CD4-positive, alpha-beta T cell treated with Interleukin-6 at 100 ng/mL for 8 hours (primary cell): Measurements from ENCODE around the gene QKI.
"Not testable (repeated sequence)": the region's sequence is repeated elsewhere in the genome, so short reads cannot be mapped to it uniquely, and the experiment has no call there.

Experiments used
- DNase-seq: peaks from one replicate; pipeline ENCODE4 v3.0.0-alpha.2; 2020; ENCODE audit warnings: mixed read lengths, low spot score

Gene QKI

DNA sequence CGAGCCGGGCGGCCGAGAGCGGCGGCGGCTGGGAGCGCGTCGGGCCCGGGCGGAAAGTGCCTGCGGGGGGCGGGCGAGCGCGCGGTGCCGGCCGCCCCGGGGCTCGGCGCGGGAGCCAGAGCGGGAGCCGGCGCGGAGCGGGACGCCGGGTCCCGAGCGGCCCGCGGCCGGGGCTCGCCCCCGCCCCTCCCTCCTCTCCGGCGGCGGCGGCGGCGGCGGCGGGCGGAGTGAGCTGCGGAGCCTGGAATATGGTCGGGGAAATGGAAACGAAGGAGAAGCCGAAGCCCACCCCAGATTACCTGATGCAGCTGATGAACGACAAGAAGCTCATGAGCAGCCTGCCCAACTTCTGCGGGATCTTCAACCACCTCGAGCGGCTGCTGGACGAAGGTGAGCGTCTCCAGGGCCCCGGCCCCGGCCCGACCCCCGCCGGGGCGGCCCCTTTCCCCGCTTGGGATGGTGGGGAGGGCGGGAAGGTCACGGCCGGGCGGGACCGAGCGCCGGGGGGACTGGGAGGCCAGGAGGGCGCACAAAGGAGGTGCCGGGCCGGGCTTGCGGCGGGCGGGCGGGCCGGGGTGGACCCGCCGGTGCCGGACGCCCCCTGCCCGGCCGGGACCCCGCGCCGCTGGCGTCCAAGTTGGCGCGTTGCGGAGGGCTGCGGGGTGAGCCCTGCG lies 565 bp downstream of the QKI start:
- DNase-seq, result no peak

DNA sequence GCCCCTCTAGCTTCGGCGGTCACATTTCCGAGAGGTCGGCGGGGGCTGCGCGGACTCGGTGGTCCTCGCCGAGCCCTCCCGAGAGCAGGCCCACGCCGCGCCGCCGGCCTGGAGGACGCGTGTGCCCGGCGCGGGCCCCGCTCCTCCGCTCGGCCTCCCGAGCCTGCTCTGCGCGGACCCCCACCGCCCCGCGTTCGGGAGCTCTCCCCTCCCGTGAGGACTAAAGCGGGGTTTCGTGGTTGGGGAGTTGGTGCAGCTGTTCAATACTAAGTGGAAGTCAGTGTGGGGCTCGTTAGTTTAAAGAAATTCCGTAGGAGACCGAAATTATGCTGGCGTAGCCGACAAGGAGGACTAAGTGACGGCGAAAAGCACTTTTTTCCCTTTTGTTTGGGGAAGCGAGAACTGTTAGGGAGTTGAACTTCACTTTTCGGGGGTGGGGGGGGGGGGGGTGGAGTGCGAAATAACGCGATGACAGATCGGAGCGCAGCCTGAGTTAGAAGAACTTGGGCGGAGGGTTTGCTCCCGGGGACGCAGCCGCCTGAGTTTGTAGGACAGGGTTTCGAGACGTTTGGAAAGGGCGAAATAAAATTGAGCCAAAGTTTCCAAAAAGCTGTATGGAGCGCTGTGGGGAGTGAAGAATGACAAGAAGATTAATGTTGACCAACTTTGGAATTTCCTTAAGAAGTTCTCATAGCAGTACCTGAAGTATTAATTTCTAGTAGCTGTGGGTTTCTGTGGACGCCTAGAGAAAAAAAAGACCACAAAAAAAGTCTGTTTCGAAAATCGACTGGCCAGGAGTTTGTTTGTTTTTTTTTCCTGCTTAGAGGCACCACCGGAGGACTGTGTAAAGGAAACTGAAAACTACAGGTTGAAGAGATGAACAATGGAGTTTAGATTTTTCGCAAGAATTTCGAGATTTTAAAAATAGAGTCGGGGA lies 1.4 kb downstream of the QKI start:
- DNase-seq, result peak; percentile 27

DNA sequence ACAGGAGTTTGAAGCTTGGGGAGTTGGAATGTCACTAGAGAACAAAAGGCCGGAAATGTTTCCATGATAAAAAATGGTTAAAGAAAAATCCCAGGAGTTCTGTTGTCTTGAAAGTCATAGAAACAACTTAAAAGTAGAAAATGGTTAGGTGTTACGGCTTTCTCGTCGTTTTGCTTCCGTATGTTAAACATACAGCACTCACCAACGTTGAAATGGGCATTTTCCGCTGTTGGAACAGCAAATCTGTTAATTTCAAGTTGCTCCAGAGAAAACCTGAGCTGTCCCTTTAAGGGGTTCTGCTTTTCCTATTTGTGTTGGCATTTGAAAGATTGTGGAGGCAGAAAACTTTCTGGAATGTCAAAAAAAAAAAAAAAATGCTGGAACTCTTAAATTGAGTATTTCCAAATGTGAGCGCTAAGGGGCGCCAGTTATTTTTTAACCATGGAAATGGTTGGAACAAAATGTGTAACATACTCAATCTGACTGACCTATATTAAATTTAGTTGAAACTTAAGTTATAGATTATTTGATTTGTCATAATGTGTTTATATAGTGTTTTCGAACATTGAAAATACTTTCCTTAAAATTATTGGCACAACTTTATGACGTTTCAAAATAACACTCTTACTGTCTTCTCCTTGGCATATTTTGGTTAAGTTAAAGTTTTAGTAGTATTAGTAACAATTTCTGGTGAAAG lies 2.2 kb downstream of the QKI start:
- DNase-seq, result peak; percentile 18

- no peak for DNase-seq
These were observed 3.1 kb downstream of the QKI start for GRCh38 chr6:163417595-163417994.

DNA sequence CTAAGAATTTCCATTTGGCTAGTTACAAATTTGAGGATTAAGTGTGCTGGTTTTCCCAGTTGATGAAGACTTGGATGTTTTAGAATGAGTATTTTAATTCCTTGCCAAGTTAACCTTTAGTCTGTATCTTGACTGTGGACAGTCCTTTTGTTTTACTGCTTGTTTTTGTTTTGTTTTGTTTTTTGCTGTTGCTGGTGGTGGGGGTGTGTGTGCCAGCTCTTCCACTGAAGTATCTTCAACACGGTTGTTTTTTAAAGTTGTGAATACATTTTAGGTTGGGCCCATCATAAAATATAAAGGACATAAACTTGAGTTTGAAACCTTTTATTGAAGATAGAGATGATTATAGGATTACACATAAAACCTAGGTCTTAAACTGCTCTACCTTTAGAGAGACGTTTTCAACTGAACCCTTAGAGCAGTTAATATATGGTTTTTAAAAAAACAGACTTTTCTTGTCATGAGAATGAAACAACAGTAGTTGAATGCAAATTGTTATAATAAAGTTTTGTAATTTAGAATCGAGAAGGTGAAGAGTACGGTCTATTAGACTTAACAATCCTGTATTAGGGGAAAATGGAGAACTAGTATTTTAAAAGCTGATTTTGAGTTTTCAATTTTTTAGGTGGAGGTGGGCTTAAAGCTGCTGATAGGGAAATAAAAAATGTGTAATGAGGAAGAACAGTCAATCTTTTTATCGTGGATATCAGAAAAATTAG lies 4.0 kb downstream of the QKI start:
- no peak for DNase-seq

GRCh38 chr6:163419413-163420288 lies 5.1 kb downstream of the QKI start:
- no peak for DNase-seq

DNA sequence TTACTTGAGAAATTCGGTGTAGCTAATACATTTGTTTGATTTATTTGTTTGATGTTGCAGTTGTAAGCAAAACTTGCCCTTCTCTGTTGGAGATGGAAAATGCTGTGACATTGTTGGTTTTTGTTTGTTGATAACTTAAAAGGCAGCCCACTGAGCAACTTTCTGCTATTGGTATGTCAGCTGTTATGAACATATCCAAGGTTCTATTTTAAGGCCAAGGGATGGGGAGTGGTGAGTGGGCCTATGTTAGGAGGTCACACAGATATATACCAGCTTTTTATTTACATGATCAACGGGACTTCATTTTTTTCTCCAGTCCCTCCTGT lies 5.7 kb downstream of the QKI start:
- DNase-seq, result no peak

DNA sequence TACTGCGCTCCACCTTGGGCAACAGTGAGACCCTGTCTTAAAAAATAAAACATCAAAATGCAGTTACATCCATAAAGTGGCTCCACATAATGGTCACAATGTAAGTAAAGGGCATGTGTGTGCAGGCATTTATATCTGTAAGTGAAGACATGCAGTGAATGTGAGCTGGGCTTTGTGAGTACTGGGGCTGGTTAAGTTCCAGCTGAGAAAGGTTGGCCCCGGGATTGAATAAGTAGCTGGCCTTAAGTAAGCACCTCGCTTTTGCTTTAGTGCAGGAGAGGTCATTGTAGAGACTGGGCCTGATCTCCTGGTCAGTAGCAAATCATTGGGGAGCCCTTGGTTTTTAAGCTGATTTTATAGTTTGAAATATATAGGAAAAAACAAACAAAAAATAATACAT lies 8.0 kb downstream of the QKI start:
- no peak for DNase-seq

DNA sequence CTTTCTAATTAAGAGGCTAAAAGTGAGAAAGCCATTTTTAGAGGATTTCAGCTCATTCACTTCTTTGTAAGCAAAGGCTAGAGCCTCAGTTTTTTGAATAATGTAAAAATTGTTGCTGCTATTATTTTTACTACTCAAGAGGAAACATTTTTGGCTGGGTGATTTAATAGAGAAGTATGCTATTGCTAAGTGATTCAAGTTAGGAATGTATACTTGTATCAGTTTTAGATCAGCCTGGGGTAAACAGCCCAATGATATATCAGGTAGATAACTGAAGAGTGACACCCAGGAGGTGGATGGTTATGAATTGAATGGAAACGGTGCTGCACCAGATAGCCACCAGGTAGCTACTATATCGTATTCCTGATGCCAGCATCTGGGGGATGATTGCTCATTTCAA lies 9.2 kb downstream of the QKI start:
- DNase-seq, result no peak

DNA sequence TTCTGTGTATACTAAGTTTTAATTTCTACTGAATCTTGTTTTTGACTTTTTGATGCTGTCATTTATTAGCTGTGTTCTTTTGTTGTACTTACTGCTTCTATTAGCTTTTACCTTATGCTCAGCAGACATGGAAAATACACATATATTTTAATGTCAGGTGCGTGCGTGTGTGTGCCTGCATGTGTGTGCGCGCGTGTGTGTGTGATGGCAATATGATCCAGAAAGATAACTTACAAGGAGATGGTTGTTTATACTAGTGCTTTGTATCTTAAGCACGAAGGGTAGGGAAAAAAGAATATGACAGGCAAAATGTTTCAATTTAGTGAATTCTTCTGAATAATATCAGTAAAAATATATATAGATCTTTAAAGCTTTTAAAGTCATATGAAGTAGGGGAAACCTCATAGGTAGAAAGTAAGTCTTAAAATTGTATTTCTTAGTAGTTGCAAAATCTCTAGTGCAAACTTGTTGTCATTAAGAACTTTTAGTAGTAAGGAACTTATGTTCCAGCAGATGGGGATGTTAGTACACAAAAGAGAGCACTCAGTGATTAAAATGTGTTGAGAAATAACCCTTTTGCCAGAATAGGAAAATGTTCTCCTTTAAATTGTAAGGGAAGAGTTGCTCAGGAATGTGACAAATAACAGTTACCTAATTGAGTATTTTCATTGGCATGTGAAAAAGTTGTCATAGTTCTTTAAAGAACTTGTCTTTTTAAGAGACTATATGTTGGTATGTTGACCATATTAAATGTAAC lies 13.2 kb downstream of the QKI start:
- no peak for DNase-seq

DNA sequence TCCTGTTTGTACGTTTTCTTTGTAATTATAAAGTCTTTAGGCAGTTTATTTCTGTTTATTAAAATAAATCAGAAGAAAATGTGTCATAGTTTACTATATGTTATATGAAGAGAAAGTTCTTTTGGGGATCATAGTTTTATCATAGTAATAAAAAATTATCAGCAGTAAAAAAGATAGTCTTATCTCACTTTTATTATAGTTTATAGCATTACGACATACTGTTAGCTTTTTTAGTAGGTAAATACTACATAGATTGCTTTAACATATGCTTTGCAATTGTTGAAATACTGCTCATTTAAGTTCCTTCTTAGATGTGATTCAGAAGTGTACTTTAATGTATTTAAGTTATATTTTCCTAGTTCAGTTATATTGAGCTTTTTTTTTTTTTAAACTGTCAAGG lies 13.9 kb downstream of the QKI start:
- DNase-seq, result no peak

DNA sequence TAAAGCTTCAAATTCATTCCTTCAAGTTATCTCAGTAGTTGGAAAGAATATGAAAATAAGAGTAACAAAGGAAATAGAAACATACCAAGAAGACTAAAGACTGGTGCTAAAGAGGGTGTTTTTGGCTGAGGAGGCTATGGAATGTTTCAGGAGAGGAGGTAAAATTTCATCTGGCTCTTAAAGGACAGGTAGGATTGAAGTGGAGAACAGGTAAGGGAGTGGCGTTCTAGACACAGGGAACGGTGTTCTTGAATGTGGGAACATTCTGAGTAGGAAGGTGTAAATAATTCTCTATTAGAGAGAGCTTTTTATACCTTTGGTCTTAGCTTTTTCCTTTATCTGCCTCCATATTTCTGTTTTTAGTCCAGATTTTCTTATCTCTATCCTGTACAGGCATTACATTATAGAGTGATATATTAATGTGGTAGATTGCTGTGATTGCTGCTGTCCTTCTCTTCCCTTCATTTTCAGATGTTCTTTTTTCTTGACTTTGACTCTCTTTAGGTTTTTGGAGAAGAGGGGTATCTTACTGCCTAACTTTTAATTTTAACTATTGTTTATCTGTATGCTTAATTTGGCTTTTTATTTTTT lies 15.4 kb downstream of the QKI start:
- DNase-seq, result no peak

DNA sequence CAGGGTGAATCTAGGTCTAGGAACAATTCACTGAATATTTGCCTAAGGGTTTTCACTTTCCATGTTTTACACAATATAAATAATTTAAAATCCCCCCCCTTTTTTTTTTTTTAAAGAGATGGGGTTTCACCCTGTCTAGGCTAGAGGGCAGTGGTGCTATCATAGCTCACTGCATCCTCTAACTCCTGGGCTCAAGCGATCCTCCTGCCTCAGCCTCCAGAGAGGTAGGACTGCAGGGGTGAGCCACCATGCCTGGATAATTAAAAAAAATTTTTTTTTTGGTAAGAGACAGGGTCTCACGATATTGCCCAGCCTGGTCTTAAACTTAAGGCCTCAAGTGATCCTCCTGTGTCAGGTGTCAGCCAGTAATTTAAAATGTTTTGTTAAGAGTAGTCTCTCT lies 17.8 kb downstream of the QKI start:
- DNase-seq, result no peak

DNA sequence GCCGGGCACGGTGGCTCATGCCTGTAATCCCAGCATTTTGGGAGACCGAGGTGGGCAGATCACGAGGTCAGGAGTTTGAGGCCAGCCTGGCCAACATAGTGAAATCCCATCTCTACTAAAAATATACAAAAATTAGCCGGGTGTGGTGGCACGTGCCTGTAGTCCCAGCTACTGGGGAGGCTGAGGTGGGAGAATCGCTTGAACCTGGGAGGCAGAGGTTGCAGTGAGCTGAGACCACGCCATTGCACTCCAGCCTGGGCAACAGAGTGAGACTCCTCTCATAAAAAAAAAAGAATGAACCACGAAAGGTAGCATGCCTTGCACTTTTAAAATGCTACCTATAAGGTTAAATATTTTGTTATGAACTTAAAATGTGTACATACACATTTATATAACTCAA lies 19.0 kb downstream of the QKI start:
- not testable (repeated sequence) for DNase-seq

DNA sequence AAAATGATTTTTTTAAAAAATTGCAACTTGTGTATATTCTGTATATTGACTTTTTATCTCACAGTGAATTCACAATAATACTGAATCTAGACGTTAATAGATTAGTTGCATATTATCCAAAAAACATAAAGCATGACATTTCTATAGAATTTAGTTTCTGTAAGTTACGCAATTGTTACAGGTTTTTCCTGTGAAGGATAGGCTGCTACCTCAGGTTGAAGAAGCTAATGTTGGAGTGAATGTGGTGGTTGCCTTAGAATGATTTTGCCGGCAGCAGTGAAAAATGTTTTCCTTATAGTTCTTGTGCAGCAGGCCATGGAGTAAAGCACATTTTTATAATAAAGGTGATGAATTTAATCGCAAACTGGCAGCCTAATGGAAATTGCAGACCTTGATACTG lies 20.5 kb downstream of the QKI start:
- no peak for DNase-seq

DNA sequence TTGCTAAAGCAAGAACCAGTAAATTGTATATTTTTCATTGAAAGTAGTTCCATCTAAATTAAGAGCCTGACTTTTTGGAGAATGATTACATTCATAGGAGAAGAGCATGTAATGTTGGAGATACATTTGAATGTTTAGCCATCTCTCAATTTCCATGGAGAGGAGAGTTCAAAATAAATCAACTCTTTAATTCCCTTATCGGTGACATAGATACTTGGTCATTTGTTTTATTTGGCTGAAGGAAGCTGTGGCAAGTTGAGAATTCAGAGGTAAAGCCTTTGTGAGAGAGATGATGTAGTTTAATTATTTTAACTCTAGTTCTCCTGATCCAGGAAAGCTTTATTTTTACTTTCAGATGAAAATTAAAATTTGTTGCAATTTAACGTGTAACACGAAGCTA lies 22.3 kb downstream of the QKI start:
- DNase-seq, result no peak

DNA sequence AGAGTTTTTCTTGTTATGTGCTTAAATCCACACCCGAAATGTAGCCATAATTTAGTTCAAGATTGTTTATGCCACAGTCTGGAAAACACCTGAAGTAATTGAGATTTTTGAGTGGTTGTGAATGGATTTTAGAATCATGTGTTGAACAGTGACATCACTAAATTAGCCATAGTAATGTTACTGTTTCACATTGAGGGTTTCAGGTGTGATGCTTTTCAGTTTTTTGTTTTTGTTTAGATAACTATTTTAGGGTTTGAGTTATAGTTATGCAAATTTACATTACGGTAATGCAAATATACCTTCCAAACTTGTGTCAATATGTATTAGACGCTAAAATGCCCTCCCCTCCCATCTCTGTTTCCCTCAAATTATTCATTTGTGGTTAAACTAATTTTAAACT lies 22.9 kb downstream of the QKI start:
- no peak for DNase-seq

GRCh38 chr6:163438298-163438939 lies 23.9 kb downstream of the QKI start:
- no peak for DNase-seq

DNA sequence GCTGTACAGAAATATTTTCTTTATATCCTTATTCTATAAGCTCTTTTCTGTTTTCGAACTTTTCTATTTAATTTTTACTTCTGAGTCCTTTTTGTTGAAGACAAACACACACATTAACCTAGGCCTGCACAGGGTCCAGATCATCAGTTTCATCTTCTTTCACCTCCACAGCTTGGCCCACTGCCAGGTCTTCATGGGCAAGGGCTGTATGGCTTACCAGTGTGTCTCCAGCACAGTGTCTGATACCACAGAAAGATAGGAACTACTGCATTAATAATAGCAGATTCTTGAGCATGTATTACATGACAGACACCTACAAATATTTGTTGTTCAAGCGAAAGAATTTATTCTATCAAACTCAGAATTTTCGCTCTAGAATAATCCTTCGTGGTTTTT lies 24.4 kb downstream of the QKI start:
- DNase-seq, result peak; percentile 24

- not testable (repeated sequence) for DNase-seq
These were observed 24.9 kb downstream of the QKI start for GRCh38 chr6:163439390-163439789.
